Activated naive CD4-positive, alpha-beta T cell treated with anti-CD3 and anti-CD28 coated beads, Interleukin-2, amount 50 U/mL, for 24 hours (primary cell): Measurements from ENCODE around the gene DPH1.
A peak's percentile ranks its signal among the peaks of the same experiment; 100 is the strongest.
"Not testable (repeated sequence)": the region's sequence is repeated elsewhere in the genome, so short reads cannot be mapped to it uniquely, and the experiment has no call there.

ENCODE experiments used
- H3K27ac Mint-ChIP-seq: one replicate; pipeline ENCODE4 v1.8.0; 2021; ENCODE audit warnings: mild to moderate bottlenecking, mixed read lengths
- H3K27me3 Mint-ChIP-seq: one replicate; pipeline ENCODE4 v1.8.0; 2021; ENCODE audit warnings: mixed read lengths
- H3K36me3 Mint-ChIP-seq: one replicate; pipeline ENCODE4 v1.8.0; 2021; ENCODE audit warnings: mixed read lengths
- H3K4me1 Mint-ChIP-seq: one replicate; pipeline ENCODE4 v1.8.0; 2021; ENCODE audit warnings: mixed read lengths
- H3K4me3 Mint-ChIP-seq: one replicate; pipeline ENCODE4 v1.8.0; 2021; ENCODE audit warnings: mild to moderate bottlenecking, mixed read lengths
- H3K9me3 Mint-ChIP-seq: one replicate; pipeline ENCODE4 v1.8.0; 2021; ENCODE audit warnings: mixed read lengths

Gene DPH1

DNA sequence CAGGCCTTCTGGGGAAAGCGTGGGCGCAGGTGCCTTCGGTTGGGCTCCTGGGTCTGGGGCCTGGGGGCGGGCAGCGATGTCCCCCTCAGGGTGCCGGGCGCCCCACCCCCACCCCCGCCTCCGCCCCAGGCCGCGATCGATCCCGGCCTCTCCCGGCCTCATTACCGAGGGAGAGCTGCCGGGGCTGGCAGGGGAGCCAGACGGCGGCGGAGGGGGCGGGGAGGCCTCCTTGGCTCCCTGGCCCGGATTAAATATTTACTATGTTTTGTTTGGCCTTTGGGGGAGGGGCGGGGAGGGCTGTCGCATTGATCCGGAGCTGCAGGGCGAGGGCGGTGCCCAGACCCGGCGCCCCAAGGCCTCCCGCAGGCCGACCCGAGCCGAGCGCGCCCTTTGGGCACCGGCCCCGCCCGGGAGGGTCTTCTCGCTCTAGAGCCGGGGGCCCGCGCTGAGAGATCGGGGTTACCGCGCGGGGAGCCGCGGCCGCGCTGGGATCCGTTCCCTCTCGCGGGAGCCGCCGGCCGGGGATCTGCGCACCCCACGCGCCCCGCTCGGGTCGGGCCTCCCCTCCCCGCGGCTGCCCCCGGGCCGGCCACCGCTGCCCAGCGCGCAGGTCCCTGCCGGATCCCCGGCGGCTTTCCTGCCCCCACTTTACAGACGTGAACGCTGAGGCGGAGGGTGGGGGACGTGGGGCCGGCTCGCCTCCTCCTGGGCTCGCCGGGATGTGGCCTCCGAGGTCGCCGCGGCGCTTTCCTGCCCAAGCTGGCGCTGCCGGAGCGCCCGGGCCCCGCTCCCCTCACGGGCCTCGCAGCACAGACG lies 31.8 kb upstream of the DPH1 start:
- Mint-ChIP-seq H3K27ac (no peak overlapping the region), H3K4me1 (peaks cover 4% of the 10 kb centered on the region), H3K9me3 (no peaks in the 10 kb centered on the region)

DNA sequence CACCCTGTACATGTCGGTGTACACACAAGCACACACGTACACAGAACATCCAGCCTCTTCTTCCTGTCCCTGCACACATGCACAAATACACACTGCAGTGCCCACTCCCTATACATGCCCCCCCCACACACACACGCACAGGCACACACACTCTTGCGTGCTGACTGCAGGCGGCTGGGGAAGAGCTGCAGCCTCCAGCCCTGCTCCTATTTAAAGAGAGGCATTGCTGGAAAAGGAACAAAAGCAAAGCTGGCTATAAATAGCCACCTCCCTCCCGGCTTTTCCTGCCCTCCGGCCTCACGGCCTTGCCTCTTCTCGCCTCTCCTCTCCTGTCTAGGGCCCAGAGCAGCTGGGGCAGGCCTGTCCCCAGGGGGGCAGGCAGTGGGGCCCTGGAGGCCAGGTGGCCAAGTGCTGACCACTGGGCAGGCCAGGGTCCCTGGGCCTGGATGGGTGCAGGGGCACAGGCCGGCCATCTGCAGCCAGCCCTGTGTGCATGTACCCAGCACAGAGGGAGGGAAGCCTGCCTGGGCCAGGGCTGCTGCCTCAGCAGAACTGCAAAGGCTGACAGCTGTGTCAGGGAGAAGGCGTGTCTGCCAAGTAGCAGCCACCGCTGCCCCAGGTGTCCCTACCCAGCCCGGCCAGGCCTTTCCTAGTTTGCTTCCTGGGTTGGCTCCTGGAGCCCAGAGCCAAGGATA lies 30.2 kb upstream of the DPH1 start:
- H3K4me3 Mint-ChIP-seq: peak overlapping the region; percentile 77
- H3K9me3 Mint-ChIP-seq: no peaks in the 10 kb centered on the region
- H3K27ac Mint-ChIP-seq: no peak overlapping the region
- H3K36me3 Mint-ChIP-seq: peaks cover 1% of the 10 kb centered on the region
- H3K27me3 Mint-ChIP-seq: peaks cover 18% of the 10 kb centered on the region
- peaks cover 4% of the 10 kb centered on the region for H3K4me1 Mint-ChIP-seq

More for the DNA sequence above, 31.8 kb upstream of the DPH1 start:
- Mint-ChIP-seq H3K4me3 (no peak overlapping the region), H3K27me3 (peaks cover 20% of the 10 kb centered on the region), H3K36me3 (peaks cover 1% of the 10 kb centered on the region)

DNA sequence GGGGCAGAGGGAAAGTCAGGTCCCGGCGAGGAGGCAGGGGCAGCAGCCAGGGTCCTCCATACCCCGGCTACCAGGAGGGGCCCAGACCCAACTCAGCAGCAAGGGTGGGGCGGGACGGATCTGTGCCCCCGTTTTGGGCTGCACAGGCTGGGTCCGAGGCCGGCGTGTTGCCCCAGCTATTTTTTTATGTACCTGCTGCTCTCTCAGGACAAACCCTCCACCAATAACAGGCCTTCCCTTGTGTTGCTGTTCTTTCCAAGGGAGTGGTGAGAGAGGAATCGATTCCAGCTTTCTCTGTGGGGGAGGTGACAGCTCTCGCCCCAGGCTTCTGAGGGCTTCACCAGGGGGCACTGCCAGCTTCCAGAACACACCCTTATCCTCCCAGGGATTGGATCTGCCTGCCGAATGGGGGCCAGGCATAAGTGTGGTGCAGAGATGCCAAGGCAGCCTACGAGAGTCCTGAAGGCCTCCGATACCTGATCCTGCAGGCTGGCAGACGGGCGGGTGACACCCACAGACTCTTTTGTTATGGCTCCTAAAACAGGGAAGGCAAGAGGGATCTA lies 27.1 kb upstream of the DPH1 start:
- Mint-ChIP-seq H3K4me3 (no peak overlapping the region), H3K27me3 (peaks cover 7% of the 10 kb centered on the region), H3K36me3 (peaks cover 1% of the 10 kb centered on the region), H3K27ac (no peak overlapping the region), H3K4me1 (peaks cover 4% of the 10 kb centered on the region), H3K9me3 (no peaks in the 10 kb centered on the region)

DNA sequence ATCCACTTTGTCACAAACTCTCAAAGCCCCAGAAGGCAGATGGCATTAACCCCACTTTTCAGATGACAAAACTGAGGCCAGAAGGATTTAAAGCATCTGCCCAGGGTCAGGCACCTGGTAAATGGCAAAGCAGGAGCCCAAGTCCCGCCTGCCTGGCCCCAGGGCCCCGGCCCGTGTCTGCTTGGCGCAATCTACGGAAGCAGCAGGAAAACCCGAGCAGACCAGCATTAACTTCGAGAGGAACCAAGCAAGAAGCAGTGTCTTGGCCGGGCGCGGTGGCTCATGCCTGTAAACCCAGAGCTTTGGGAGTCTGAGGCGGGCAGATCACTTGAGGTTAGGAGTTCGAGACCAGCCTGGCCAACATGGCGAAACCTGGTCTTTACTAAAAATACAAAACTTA lies 26.4 kb upstream of the DPH1 start:
- H3K27ac Mint-ChIP-seq: no peak overlapping the region
- H3K36me3 Mint-ChIP-seq: peaks cover 1% of the 10 kb centered on the region
- peaks cover 7% of the 10 kb centered on the region for H3K27me3 Mint-ChIP-seq
- peaks cover 4% of the 10 kb centered on the region for H3K4me1 Mint-ChIP-seq
- no peak overlapping the region for H3K4me3 Mint-ChIP-seq
- no peaks in the 10 kb centered on the region for H3K9me3 Mint-ChIP-seq

DNA sequence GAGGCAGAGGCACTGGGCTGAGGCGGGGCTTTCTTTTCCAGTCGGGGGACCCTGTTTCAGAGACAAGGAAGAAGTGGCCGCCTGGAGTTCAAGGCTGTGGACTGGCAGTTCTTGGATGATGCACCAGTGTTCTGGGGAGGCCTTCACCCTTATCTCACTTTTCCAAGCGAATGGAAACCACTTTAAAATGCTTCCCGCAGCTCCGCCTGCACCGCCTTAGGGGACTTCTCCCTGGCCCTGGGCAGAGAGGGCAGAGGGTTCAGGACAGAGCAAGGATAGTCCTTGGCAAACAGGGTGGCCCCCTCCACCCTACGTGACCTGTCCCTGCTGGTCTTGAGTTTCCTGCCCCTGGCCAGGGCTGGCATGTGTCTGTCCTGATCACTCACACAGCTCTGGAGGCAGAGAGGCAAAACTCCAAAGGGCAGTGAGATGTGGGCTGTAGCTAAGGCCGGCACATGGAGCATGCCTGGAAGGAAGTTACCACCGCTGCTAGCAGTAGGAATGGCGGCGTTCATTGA lies 25.5 kb upstream of the DPH1 start:
- no peaks in the 10 kb centered on the region for H3K9me3 Mint-ChIP-seq
- H3K4me3 Mint-ChIP-seq: no peak overlapping the region
- H3K27me3 Mint-ChIP-seq: peaks cover under 1% of the 10 kb centered on the region
- no peaks in the 10 kb centered on the region for H3K36me3 Mint-ChIP-seq
- peaks cover under 1% of the 10 kb centered on the region for H3K4me1 Mint-ChIP-seq
- H3K27ac Mint-ChIP-seq: no peak overlapping the region

DNA sequence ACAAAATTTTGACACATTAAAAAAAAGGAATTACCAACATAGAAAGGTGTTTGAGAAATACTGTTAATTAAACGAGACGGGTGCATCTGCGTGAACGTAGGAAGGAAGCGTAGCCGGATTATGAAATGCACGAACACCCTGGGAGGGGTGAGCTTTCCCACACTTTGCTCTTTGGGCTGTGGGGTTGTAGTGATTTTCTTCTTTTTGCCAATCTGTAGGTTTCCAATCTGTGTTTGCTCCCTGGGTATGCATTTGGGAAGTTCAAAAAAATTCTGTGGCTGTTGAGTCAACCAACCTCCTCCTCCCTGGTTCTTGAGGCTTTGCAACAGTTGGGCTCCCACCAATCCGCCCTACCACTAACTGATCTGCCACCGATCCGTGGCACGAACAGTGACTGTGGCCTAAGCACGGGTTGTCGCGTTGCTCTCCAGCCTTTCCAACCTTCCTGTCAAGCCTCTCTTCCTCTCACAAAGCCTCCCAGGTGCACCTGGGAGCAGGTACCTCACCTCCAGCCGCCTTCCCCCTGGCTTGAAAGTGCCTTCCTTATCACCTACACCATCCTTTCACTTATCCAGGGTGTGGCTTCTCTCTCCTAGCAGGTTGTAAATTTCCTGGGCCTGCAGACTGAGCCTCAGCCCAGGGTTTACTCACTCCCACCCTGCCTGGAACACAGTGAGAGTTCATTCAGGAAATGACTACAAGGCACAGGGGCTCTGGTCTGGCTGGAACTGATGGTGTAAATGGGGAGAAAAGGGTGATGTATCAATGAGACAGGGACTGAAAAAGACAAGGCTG lies 21.4 kb upstream of the DPH1 start:
- Mint-ChIP-seq H3K27ac (no peak overlapping the region), H3K36me3 (peaks cover 2% of the 10 kb centered on the region), H3K4me1 (peaks cover 4% of the 10 kb centered on the region), H3K27me3 (peaks cover 2% of the 10 kb centered on the region), H3K9me3 (no peaks in the 10 kb centered on the region), H3K4me3 (no peak overlapping the region)

DNA sequence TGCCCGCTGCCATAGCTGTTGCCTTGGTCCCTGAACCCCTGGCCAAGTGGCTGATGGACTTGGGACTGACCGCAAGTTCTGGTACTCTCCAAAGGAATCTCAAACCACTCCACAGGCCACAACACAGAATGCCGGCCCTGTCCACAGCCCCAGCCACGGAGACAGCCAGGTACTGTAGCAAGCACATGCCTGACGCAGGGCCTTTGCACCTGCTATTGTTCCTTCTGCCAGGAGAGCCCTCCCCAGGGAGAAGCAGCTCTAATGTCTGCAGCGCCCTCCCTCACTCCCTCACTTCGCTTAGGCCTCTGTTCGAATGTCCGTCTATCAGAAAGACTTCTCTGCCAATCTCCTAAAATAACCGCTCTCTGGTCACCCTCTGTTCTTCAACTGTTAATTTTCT lies 20.2 kb upstream of the DPH1 start:
- H3K4me3 Mint-ChIP-seq: no peak overlapping the region
- H3K27me3 Mint-ChIP-seq: peaks cover 2% of the 10 kb centered on the region

DNA sequence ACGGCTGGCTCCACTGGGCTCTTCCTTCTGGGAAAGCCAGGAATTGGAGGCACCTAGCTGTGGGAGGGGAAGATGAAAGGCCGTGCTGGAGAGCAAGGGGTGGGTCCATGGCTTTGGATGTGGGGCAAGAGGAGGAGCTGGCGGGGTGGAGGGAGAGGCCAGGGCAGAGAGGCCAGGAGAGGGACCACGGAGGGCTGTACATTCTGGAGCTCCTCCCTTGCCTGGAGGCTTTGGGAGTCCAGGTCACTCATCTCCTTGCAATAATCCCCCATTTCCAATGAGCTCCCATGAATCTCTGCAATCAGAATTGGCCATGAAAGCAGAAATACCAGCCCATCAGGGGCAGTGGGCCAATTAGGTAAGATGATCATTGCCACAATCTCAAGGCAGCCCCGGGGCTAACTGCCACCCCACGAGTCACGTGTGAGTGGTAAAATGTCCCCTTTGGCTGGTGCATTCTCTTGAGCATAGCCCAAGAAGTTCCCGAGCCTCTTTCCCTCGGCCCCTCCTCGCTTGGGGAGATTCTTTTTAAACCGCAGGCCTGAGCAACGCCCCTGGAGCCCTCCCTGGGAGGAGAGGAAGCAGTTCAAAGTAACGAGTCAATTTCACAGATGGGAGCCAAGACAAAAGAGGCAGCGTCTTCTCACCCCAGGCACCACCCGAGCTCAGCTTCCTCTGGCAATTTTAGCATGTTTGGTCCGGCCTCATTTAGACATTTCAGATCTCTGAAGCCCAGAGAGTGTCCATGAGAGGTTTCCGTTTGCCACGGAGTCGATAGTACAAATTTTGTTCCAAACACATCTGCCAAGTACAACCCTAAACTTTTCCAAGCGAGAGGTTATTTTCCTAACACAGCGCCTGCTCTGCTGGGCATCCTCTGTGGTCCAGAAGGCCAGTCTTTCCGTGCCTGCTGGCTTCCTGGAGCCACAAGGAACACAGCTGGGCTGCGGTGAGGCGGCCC lies 18.3 kb upstream of the DPH1 start:
- Mint-ChIP-seq H3K9me3 (no peaks in the 10 kb centered on the region), H3K27me3 (peaks cover 2% of the 10 kb centered on the region), H3K27ac (no peak overlapping the region), H3K4me1 (peaks cover 4% of the 10 kb centered on the region), H3K4me3 (no peak overlapping the region), H3K36me3 (peaks cover 2% of the 10 kb centered on the region)

More for the DNA sequence above, 20.2 kb upstream of the DPH1 start:
- peaks cover 2% of the 10 kb centered on the region for H3K36me3 Mint-ChIP-seq
- peaks cover 4% of the 10 kb centered on the region for H3K4me1 Mint-ChIP-seq
- H3K9me3 Mint-ChIP-seq: no peaks in the 10 kb centered on the region
- no peak overlapping the region for H3K27ac Mint-ChIP-seq

DNA sequence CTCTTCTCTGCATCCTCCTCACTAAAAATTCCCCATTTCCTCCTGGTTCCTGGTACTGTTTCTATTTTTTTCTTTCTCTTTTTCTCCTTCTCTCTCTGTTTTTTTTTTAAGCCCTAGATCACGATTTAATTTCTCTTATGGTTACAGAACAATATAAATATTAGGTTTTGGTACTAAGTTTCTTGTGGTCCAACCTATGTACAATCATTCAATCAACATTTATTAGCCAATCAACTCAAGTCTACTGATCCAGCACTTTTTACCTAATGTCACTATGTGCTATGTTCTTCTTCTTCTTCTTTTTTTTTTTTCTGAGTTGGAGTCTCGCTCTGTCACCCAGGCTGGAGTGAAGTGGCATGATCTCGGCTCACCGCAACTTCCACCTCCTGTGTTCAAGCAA lies 17.5 kb upstream of the DPH1 start:
- no peak overlapping the region for H3K27ac Mint-ChIP-seq
- no peaks in the 10 kb centered on the region for H3K9me3 Mint-ChIP-seq
- H3K4me1 Mint-ChIP-seq: peaks cover 4% of the 10 kb centered on the region
- peaks cover 2% of the 10 kb centered on the region for H3K27me3 Mint-ChIP-seq
- H3K4me3 Mint-ChIP-seq: no peak overlapping the region
- peaks cover 2% of the 10 kb centered on the region for H3K36me3 Mint-ChIP-seq

DNA sequence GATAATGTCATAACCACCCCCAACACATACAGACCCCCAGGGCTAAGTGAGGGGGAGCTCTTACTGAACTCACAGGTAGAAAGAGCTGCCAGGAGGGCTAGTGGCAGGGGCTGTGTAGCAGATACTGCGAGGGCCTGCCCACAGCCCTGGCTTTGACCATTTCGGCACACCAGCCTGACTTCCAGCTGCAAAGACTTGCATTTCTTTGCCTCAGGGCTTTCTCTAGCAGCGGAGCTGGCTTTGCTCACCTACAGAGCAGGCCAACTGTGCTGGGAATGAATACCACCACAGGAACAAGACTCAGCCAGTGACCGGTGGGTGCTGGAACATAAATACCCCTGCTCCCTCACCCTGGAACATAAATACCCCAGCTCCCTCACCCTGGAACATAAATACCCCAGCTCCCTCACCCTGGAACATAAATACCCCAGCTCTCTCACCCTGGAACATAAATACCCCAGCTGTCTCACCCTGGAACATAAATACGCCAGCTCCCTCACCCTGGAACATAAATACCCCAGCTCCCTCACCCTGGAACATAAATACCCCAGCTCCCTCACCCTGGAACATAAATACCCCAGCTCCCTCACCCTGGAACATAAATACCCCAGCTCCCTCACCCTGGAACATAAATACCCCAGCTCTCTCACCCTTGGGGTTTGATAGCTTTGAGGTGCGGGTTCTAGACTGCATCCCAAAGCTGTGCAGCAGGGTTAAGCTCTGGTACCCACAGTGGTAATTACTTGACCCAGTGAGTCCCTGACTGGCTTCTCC lies 16.5 kb upstream of the DPH1 start:
- H3K27ac Mint-ChIP-seq, H3K36me3 Mint-ChIP-seq, H3K4me3 Mint-ChIP-seq, H3K4me1 Mint-ChIP-seq, H3K27me3 Mint-ChIP-seq, H3K9me3 Mint-ChIP-seq: not testable (repeated sequence)

DNA sequence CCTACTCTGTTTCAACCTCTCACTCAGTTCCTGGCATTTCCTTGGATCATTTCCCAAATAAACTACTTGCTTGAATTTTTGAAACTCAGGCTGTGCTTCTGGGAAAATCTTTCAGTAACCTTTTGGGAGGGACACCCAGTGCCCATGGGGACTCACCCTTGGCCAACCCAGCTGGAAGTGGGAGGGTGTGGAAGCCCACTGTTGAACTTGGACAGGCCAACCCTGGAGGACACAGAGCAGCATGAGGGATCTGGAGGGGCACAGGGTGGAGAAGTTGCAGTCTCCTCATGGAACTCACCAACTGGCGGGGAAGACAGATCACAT lies 16.0 kb upstream of the DPH1 start:
- H3K4me1 Mint-ChIP-seq: peaks cover 4% of the 10 kb centered on the region
- H3K27me3 Mint-ChIP-seq: peaks cover 2% of the 10 kb centered on the region
- peaks cover 2% of the 10 kb centered on the region for H3K36me3 Mint-ChIP-seq

DNA sequence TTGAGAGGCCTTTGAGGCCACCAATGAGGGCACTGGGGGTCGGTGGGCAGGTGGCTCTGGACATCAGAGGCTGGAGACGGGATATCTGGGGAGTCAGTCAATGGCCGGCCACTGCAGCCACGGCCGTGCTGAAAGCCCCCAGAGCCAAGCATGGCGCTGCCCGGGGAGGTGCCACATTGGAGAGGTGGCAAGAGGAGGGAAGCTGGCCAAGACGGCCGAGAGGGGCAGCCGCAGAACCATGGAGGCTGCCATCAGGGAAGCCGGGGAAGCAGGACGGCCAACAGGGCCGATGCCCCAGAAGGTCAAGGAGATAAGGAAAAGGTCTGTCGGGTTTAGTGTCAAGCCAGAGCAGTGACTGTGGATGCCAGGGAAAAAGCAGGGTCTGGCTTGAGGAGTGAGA lies 14.6 kb upstream of the DPH1 start:
- Mint-ChIP-seq H3K36me3 (peaks cover 2% of the 10 kb centered on the region), H3K4me3 (no peak overlapping the region)

More for the DNA sequence above, 16.0 kb upstream of the DPH1 start:
- Mint-ChIP-seq H3K4me3 (no peak overlapping the region), H3K9me3 (no peaks in the 10 kb centered on the region), H3K27ac (no peak overlapping the region)

DNA sequence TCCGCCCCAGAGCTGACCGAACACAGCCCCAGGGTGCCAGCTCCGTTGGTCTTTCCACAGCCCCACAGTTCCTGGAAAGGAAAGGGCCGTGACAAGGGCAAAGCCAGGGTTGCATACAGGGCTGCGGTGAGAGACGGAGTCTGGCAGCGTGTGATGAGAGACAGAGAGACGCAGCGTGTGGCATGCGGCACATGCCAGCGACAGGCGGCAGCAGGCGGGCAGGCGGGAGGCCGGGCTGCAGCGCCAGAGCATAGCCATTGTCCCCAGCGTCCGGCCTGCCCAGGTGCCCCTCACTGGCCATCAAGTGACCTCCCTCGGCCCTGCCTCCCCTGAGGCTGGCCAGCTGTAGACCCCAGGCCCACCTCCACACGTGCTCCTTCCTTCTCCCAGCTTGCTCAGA lies 13.5 kb upstream of the DPH1 start:
- no peak overlapping the region for H3K27ac Mint-ChIP-seq
- H3K4me3 Mint-ChIP-seq: no peak overlapping the region
- H3K36me3 Mint-ChIP-seq: peaks cover 2% of the 10 kb centered on the region
- no peaks in the 10 kb centered on the region for H3K9me3 Mint-ChIP-seq
- peaks cover 6% of the 10 kb centered on the region for H3K27me3 Mint-ChIP-seq
- peaks cover 4% of the 10 kb centered on the region for H3K4me1 Mint-ChIP-seq

More for the DNA sequence above, 14.6 kb upstream of the DPH1 start:
- Mint-ChIP-seq H3K4me1 (peaks cover 4% of the 10 kb centered on the region), H3K27ac (peak overlapping the region; percentile 41), H3K9me3 (no peaks in the 10 kb centered on the region), H3K27me3 (peaks cover 6% of the 10 kb centered on the region)
